GM12878 (cell line): ENCODE data around the gene BIN1. TPM values are rescaled to one million over a fixed set of nuclear protein-coding genes. Genes with fewer than 3 reads are reported as not detected.
A peak's percentile ranks its signal among the peaks of the same experiment; 100 is the strongest.

Experiments
- ATAC-seq: fragments of 200-7000 bp; cut with Tn5 transposase; 3 replicates; pipeline ENCODE4 v1.9.1; 2020; ENCODE audit warnings: mild to moderate bottlenecking, moderate library complexity
- BruUV-seq: library from RNA; stranded (reverse); fragments of 400-500 nt; replicated peaks from 2 replicates; lab custom pipeline; 2021; lab: Mats Ljungman, UMichigan
- CTCF ChIA-PET: fragments of 300-600 bp; sonication (Branson Sonifier 250); formaldehyde crosslinking; extraction: SDS; loops from one replicate; lab custom pipeline; 2021; ENCODE audit warnings: inconsistent platforms; lab: Yijun Ruan, JAX
- POLR2A ChIA-PET: fragments of 350-600 bp; formaldehyde crosslinking; extraction: SDS; loops from one replicate; lab custom pipeline; 2021; ENCODE audit warnings: inconsistent platforms; lab: Charles Lee
- RAD21 ChIA-PET: fragments of 300-600 bp; sonication (Branson Sonifier 250); formaldehyde crosslinking; loops from one replicate; lab custom pipeline; 2023; ENCODE audit warnings: antibody characterized with exemption; ENCODE audit not compliant: unreplicated experiment; lab: Charles Lee
- SMC1A ChIA-PET: fragments of 300-600 bp; sonication (Branson Sonifier 250); formaldehyde crosslinking; loops from one replicate; lab custom pipeline; 2023; ENCODE audit not compliant: unreplicated experiment, uncharacterized antibody; lab: Charles Lee
- DNase-seq: peaks from one replicate; pipeline ENCODE4 v3.0.0-alpha.2; 2011; ENCODE audit warnings: low read depth, low spot score
- FAIRE-seq: peaks from 3 replicates; lab custom pipeline; 2011; peaks lifted over from hg19 to GRCh38; lab: Jason Lieb, UNC
- H2AFZ ChIP-seq: 2 replicates; pipeline ENCODE4 v1.6.0; 2011; ENCODE audit warnings: low read depth, low read length, control low read depth; ENCODE audit not compliant: control insufficient read depth
- H3K27ac ChIP-seq: 2 replicates; pipeline ENCODE4 v1.5.1; 2011; ENCODE audit warnings: control low read depth; ENCODE audit not compliant: control insufficient read depth, insufficient read depth
- H3K27me3 ChIP-seq, 2 experiments: replicated peaks in 1 of 2; 2 replicates each; pipeline versions ENCODE4 v1.6.0 to v1.6.1; 2011; ENCODE audit warnings: low read length in 1 of 2; ENCODE audit not compliant: control insufficient read depth in 2 of 2, insufficient read depth in 2 of 2
- H3K36me3 ChIP-seq, 2 experiments: 2 replicates each; pipeline ENCODE4 v1.5.1; 2011; ENCODE audit warnings: low read length in 1 of 2; ENCODE audit not compliant: control insufficient read depth in 2 of 2, insufficient read depth in 2 of 2
- H3K4me1 ChIP-seq: 2 replicates; pipeline ENCODE4 v1.6.1; 2011; ENCODE audit warnings: mild to moderate bottlenecking, low read length, moderate library complexity, mixed read lengths; ENCODE audit not compliant: control insufficient read depth, insufficient read depth
- H3K4me2 ChIP-seq: 2 replicates; pipeline ENCODE4 v1.6.0; 2011; ENCODE audit warnings: control low read depth; ENCODE audit not compliant: control insufficient read depth, insufficient read depth
- H3K4me3 ChIP-seq: fragments of 200-600 bp; sonication (generic); 2 replicates; pipeline ENCODE4 v1.5.1; 2016
- H3K79me2 ChIP-seq: 2 replicates; pipeline ENCODE4 v1.6.0; 2011; ENCODE audit warnings: low read length; ENCODE audit not compliant: control insufficient read depth, insufficient read depth
- H3K9ac ChIP-seq: 2 replicates; pipeline ENCODE4 v1.8.0; 2011; ENCODE audit warnings: low read length, control low read depth, mixed read lengths; ENCODE audit not compliant: control insufficient read depth, insufficient read depth
- H3K9me3 ChIP-seq: replicated peaks from 3 replicates; pipeline ENCODE4 v1.5.1; 2011; ENCODE audit warnings: mild to moderate bottlenecking, low read length; ENCODE audit not compliant: control insufficient read depth, insufficient read depth
- H4K20me1 ChIP-seq: 2 replicates; pipeline ENCODE4 v1.6.0; 2011; ENCODE audit not compliant: control insufficient read depth, insufficient read depth
- KDM1A ChIP-seq: fragments of 200-600 bp; sonication (generic); IDR thresholded peaks from 2 replicates; pipeline ENCODE4 v1.6.1; 2016; ENCODE audit warnings: borderline replicate concordance
- PAX8 ChIP-seq: fragments of 450-650 bp; IDR thresholded peaks from 2 replicates; pipeline ENCODE4 v1.6.1; 2017; ENCODE audit warnings: mild to moderate bottlenecking, moderate library complexity
- POLR2A ChIP-seq: IDR thresholded peaks from 2 replicates; pipeline ENCODE4 v1.6.1; 2011; ENCODE audit warnings: low read depth, mild to moderate bottlenecking, low read length
- RCOR1 ChIP-seq: conservative IDR thresholded peaks from 2 replicates; pipeline ENCODE4 v1.6.1; 2012; ENCODE audit warnings: low read depth, low read length, improper control_type of control experiment
- RFX5 ChIP-seq: IDR thresholded peaks from 2 replicates; pipeline ENCODE4 v1.6.1; 2011; ENCODE audit warnings: low read depth, low read length, improper control_type of control experiment
- WGBS: methylation state at CpG from one replicate; pipeline ENCODE4 v1.1.6; 2016; ENCODE audit warnings: low lambda C conversion rate; ENCODE audit not compliant: insufficient replicate concordance, insufficient coverage; ENCODE audit errors: missing lambda C conversion rate; 5-methylcytosine and 5-hydroxymethylcytosine counted together
- in situ Hi-C: fragments of 300-500 bp; cut with MboI; formaldehyde crosslinking; loops from 9 replicates; pipeline ENCODE4 v1.14.3; 2018; ENCODE audit warnings: mixed read lengths
- intact Hi-C: fragments of 100-400 bp; cut with micrococcal nuclease; formaldehyde crosslinking; loops from one replicate; pipeline ENCODE4 v1.14.2; 2022; ENCODE audit not compliant: unreplicated experiment
- polyA plus RNA-seq, 11 experiments: library from polyadenylated mRNA; depleted of rRNA in 4 of 11; unstranded in 6 of 11; stranded (reverse) in 5 of 11; fragments of >200 nt; fragmentation: Nextera tagmentation in 4 of 11; fragmentation: Illumina TruSeq in 1 of 11; extraction: Ambion mirVana in 4 of 11; extraction: Trizol in 1 of 11; gene quantifications; 1 replicate in 1 of 11; 2 replicates in 10 of 11; pipeline versions ENCODE4 v1.2.1 to v1.2.3, GENCODE V29; 2011 to 2016; ENCODE audit warnings: inconsistent platforms in 2 of 11, missing spikeins in 2 of 11, low read depth in 1 of 11
- total RNA-seq, 4 experiments: library from RNA; depleted of rRNA in 3 of 4; stranded (reverse); fragments of >200 nt in 3 of 4; fragmentation: Illumina TruSeq in 1 of 4; extraction: Trizol in 1 of 4; gene quantifications; 2 replicates each; pipeline versions ENCODE4 v1.2.1 to v1.2.3, GENCODE V29; 2013 to 2021
- TF ChIP-seq, protein P1 (sequence below): fragments of 450-650 bp; formaldehyde crosslinking; IDR thresholded peaks from 2 replicates; pipeline ENCODE4 v1.4.0; 2022; ENCODE audit warnings: mild to moderate bottlenecking, moderate library complexity
- TF ChIP-seq, protein P2 (sequence below), 3 experiments: IDR thresholded peaks in 2 of 3; conservative IDR thresholded peaks in 1 of 3; 2 replicates each; pipeline ENCODE4 v1.5.1; 2011; ENCODE audit warnings: low read depth in 3 of 3, low read length in 3 of 3, mild to moderate bottlenecking in 3 of 3, control low read depth in 2 of 3, moderate library complexity in 2 of 3, inconsistent platforms in 1 of 3, mixed read lengths in 1 of 3; ENCODE audit not compliant: control insufficient read depth in 2 of 3, insufficient read depth in 1 of 3; ENCODE audit errors: extremely low read depth in 1 of 3

Gene BIN1
- total and polyA plus RNA-seq, 10 of the 15 experiments (the other 5 are each of a cell fraction or from before 2014, with no cell fraction given) = 0.32 to 21.3 (median 11.2) TPM

DNA sequence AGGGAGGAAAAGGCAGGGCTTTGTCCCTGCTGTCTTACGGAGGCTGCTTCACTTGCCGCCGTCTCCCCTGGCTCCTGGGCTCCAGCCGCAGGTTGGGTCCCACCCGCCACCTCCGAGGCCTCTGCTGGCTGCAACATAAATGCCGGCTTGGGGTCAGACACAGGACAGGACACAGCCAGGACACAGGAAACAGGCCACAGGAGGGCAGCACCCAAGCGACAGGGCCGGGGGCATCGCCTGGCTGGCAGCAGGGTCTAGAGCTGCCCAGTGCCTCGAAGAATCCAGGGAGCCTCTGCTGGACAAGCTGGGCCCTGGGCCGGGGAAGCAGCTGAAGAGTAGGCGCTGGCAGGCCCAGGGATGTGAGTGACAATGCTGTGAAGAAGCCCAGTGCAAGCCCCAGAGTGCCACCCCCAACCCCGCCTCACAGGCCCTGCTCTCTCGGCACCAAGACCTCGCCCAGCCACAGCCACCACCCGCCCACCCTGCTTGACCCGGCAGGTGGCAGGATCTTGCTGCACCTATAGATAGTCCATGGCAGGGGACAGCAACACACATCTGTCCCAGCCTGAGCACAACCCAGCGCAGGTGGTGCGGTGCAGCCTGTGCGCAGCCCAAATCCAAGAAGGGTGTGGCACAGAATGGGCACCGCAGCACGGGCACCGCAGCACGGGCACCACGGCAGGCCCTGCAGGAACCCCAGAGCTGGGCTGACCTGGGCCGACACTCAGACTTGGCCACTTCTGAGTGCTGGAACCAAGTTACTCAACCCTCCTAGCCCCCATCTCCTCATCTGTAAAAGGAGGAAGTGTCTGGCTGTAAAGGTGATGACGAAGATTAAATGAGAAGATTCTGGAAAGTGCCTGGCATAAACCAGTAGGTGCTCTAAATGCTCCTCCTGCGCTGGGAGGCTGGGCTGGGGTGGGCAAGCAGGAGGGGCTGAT is 55.6 kb downstream of the BIN1 start:
- no peak for FAIRE-seq

More for the DNA sequence above, 55.6 kb downstream of the BIN1 start:
- Histone ChIP-seq H2AFZ (no peak overlapping the region), H3K4me3 (no peak overlapping the region), H3K27me3 (no peaks in the 10 kb centered on the region), H3K36me3 (no peaks in the 10 kb centered on the region), H3K27ac (no peak overlapping the region), H3K9ac (no peak overlapping the region), H3K9me3 (no peaks in the 10 kb centered on the region), H4K20me1 (no peaks in the 10 kb centered on the region), H3K4me2 (no peak overlapping the region), H3K79me2 (no peaks in the 10 kb centered on the region), H3K4me1 (no peaks in the 10 kb centered on the region)
- WGBS = 53% methylated on average over 27 of the region's 29 CpGs
- TF ChIP-seq POLR2A (no peak), RFX5 (no peak), PAX8 (no peak), RCOR1 (no peak), KDM1A (no peak)
- TF ChIP-seq, protein P1, sequence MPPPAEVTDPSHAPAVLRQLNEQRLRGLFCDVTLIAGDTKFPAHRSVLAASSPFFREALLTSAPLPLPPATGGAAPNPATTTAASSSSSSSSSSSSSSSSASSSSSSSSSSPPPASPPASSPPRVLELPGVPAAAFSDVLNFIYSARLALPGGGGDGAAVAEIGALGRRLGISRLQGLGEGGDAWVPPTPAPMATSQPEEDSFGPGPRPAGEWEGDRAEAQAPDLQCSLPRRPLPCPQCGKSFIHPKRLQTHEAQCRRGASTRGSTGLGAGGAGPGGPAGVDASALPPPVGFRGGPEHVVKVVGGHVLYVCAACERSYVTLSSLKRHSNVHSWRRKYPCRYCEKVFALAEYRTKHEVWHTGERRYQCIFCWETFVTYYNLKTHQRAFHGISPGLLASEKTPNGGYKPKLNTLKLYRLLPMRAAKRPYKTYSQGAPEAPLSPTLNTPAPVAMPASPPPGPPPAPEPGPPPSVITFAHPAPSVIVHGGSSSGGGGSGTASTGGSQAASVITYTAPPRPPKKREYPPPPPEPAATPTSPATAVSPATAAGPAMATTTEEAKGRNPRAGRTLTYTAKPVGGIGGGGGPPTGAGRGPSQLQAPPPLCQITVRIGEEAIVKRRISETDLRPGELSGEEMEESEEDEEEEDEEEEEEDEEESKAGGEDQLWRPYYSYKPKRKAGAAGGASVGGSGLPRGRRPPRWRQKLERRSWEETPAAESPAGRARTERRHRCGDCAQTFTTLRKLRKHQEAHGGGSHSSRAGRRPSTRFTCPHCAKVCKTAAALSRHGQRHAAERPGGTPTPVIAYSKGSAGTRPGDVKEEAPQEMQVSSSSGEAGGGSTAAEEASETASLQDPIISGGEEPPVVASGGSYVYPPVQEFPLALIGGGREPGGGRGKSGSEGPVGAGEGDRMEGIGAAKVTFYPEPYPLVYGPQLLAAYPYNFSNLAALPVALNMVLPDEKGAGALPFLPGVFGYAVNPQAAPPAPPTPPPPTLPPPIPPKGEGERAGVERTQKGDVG (CRISPR knock-in tag) = no peak
- TF ChIP-seq, protein P2, sequence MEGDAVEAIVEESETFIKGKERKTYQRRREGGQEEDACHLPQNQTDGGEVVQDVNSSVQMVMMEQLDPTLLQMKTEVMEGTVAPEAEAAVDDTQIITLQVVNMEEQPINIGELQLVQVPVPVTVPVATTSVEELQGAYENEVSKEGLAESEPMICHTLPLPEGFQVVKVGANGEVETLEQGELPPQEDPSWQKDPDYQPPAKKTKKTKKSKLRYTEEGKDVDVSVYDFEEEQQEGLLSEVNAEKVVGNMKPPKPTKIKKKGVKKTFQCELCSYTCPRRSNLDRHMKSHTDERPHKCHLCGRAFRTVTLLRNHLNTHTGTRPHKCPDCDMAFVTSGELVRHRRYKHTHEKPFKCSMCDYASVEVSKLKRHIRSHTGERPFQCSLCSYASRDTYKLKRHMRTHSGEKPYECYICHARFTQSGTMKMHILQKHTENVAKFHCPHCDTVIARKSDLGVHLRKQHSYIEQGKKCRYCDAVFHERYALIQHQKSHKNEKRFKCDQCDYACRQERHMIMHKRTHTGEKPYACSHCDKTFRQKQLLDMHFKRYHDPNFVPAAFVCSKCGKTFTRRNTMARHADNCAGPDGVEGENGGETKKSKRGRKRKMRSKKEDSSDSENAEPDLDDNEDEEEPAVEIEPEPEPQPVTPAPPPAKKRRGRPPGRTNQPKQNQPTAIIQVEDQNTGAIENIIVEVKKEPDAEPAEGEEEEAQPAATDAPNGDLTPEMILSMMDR (IDR thresholded peaks at IDR 0.05 in 2 of 3, conservative IDR thresholded peaks at IDR 0.05 in 1 of 3; ENCODE audit: control insufficient read depth in 2 of 3, extremely low read depth in 1 of 3, insufficient read depth in 1 of 3, low read depth in 3 of 3, low read length in 3 of 3) = 0 out of 6 replicates have a peak, but pooled peaks of 1 of the 3 experiments have one; percentile 4
- DNase-seq = no peak
- SMC1A ChIA-PET = no interaction called here
- no TSS peak for BruUV-seq
- CTCF ChIA-PET = interaction anchor here (0.7 to 2.9 kb wide), 7 partner anchors 11 to 282 kb away, joined by 3 to 21 read pairs (median 3); no protein-coding TSS in a partner anchor
- RAD21 ChIA-PET = interaction anchor here (1.1 to 1.4 kb wide), 3 partner anchors 16 to 185 kb away, joined by 3 to 4 read pairs (median 3); no protein-coding TSS in a partner anchor
- in situ Hi-C loops = no loop called here
- intact Hi-C loops = loop anchor here (2.0 to 10.0 kb wide), 2 partner anchors 79 to 167 kb away; no protein-coding TSS in a partner anchor
- peak; percentile 16; the same call in 2 of the 3 replicates for ATAC-seq
- POLR2A ChIA-PET = no interaction called here
